GM04504 (cell line): ENCODE data around the gene GATD1.

ENCODE experiments used
- DNase-seq: peaks from one replicate; pipeline ENCODE4 v3.0.0-alpha.2; 2012; ENCODE audit warnings: low read depth

Gene GATD1

DNA sequence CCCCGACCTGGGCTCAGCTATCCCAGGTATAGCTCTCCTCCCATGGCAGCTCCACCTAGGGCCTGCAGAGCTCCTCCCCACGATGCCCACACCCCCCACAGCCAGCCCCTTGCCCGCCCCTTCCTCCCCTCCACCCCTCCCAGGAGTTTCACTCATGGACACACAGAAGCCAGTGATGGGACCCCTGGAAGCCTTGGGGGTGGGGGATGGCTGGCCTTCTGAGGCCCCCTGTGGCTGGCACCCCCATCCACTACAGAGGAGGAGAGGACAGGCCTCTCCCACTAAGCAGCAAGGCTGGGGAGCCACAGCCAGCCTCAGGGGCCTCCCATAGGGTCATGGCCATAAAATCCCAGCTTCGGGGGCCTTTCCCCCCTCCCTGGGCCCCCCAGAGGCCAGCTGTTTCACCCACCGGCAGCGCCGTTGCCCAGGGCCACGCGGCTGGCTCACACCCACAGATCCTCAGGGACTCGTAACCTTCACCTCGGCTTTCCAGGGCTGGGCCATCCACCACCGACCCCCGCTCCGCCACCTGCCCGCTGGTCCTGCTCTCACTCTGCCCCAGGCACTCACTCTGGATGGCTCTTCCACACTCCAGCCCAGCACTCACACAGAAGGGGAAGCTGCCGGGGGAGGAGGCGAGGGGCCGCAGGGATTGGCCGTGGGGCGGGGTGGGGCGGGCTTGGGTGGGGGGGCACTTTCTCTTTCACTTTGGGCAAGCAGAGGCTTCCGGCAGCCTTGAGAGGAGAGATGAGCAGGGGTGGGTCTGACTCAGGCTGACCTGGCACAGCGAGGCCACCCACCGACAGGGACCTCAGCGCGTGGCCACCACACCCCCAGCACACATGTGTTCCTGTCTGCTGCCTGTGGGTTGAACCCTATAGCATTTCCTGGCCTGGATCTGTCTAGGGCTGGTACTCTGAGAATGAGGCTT is 18.6 kb upstream of the GATD1 start:
- peak; percentile 81 for DNase-seq

DNA sequence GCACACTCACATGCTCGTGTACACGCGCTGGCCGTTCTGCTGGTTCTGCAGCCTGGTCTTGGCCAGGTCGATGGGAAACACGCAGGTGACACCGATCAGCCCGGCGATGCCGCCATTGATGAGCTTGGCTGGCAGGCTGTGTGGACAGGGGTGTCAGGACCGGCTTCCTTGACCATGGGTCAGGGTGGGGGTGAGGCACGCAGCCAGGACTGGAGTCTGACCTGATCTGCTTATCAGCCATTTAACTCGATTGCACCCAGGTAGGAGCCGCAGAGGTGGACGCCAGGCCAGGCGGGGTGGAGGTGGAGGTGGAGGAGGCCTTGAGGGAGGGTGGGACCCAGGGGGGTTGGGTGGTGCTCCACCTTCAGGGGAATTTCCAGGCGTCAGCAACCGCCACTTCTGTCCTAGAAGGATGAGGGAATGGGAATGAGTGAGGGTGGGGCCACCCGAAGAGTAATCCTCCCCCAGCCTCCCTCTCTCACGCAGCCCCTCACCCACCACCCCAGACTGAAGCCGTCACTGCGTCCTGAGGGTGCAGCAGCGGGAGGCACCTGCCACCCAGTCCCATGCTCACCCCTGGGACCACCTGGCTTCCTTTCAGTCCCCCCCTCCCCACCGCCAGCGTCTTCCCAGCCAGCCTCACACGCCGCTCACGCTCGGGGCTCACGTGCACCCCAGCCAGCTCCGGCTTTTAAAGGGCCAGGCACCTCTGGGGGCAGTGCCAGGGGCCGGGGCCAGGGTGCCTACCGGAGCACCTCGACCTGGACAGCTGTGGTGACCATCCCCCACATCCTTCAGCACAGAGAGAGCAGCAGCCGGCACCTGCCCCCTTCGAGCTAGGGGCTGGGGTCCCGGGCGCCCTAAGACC is 17.7 kb upstream of the GATD1 start:
- no peak for DNase-seq

DNA sequence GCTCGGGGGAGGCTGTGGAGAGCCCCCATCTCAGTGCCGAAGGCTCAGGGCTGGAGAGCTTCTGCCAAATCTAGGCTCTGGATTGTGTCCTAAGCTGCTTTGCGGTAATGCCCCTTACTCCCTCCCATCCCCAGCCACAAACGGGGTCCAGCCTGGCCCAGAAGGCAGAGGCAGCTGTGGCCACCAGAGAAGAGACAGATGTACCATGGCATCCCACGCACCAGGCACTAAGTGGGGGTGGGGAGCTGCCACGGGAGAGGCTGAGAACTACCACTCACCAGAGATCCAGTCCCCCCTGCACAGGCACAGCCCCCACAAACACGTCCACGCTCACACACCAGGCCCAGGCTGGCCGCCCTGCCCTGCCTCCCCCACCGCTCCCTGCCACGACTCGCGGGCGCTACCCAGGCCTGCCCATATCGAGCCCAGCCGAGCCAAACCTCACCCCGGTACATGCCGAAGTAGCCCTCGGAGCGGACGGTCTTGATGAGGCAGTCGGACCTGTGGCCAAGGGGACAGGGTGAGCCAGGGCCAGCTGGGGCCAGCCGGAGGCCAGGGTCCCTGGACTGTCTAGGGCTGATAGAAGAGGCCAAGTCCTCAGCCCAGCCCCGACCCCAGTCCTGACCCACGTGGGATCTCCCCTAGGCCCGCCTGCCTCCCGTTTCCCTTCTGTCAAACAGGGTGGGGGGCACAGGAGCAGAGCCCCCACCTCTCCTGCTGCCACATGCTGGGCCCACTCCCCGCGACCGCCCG is 16.9 kb upstream of the GATD1 start:
- DNase-seq = no peak

- DNase-seq = no peak
Measured at GRCh38 chr11:793556-793955, 16.3 kb upstream of the GATD1 start.

DNA sequence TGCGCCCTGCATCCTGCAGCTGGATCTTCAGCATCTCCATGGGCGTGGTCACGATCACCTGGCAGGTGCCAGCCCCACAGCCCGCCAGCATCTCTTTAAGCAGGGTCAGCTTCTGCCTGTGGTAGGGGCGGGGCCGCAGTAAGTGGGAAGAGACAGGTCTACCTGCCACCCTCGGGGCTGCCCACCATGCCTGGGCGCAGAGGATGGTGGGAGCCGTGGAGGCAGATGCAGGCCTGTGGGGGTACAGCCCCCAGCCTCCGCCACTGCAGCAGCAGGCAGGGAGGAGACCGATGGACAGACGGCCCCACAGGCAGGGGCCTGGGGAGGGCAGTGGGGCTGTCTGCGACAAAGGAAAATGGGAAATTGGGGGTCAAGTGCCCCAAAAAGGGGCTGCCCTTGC is 15.6 kb upstream of the GATD1 start:
- DNase-seq = no peak

GRCh38 chr11:792535-792821 is 15.2 kb upstream of the GATD1 start:
- DNase-seq = no peak

DNA sequence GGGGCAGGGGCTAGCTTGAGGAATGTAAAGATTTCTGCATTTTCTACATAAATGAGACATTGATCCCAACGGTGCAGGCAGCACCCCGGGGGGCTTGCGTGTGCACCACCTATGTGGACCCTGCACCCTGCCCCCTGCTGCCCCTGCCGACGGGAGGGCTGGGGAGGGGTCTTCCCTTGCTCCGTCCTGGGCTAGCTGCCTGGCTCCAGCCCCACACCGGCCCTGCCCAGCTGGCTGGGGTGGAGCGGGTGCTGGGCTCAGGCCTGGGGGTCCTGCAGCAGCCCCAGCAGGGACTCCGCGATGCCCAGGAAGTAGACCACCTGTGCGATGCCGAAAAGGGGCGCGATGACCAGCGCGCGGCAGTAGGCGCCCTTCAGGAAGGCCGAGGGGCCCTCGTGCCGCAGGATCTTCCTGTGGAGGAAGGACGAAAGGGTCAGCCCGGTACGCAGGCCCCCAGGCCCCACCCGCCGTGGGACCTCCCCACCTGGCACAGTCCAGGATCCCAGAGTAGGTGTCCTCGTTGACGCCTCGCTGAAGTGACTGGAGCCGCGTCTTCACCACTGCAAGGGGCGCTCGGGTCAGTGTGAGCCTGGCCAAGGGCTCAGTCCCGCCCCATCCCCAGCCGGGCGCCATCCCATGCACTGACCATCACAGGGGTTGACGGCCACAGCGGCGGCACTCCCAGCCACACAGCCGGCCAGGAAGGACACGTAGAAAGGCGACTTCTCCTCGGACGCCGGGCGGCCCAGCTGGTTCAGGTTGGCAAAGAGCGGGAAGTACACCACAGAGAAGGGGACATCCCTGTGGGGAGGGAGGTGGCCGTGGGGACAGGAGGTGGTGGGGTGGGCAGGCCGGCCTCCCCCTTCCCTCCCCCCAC is 14.6 kb upstream of the GATD1 start:
- DNase-seq = no peak

- DNase-seq = no peak
Measured at GRCh38 chr11:790721-791564, 13.7 kb upstream of the GATD1 start.

- peak; percentile 29 for DNase-seq
Measured at GRCh38 chr11:789943-790342, 12.7 kb upstream of the GATD1 start, which contains the start of gene CEND1. CEND1 (minus strand) TSS chr11:790090; CDS start chr11:788576, 1,514 bp downstream.

DNA sequence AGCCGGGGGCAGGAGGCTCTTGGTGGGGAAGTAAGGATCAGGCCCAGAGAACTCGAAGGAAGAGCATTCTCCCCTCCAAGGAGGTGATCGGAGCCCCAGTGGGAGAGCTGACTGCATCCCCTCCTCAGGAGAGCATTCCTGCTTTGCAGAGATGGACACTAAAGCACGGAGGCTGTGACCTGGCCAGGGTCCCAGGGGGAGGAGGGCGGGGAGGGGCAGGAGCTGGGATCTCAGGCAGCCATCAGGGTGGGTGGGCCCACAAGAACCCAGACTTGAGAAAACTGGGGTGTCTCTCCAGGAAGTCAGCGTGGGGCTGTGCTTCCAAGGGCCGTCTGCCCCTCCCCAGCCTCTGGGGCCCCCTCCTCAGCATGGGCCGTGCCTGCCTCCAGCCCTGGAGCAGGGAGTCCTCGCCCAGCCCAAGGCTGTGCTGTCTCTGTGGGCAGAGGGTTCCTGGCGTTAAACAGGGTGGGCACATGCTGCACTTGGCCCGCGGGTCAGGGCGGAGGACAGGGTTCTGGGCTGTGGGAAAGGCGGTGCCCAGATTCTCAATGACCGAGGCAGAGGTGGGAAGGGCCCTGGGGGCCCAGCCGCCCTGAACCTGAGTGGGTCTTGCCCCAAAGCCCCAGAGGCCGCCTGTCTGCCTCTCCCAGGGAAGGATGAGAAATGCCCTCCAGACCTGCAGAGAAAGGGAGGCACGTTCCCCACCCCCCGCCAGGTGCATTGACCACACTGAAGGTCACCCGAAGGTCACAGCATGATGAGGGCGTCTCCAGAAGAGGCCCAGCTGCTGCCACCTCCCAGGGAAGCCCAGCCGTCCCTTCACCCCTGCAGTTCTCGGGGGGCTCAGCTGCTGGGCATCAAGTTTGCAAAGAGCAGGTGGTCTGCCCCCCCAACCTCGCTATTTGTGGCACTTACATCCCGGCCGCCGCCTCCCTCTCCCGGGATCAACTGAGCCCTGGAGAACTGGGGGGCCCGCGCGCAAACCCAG is 12.0 kb upstream of the GATD1 start:
- DNase-seq = no peak

GRCh38 chr11:788009-788640 is 10.8 kb upstream of the GATD1 start:
- DNase-seq = no peak

DNA sequence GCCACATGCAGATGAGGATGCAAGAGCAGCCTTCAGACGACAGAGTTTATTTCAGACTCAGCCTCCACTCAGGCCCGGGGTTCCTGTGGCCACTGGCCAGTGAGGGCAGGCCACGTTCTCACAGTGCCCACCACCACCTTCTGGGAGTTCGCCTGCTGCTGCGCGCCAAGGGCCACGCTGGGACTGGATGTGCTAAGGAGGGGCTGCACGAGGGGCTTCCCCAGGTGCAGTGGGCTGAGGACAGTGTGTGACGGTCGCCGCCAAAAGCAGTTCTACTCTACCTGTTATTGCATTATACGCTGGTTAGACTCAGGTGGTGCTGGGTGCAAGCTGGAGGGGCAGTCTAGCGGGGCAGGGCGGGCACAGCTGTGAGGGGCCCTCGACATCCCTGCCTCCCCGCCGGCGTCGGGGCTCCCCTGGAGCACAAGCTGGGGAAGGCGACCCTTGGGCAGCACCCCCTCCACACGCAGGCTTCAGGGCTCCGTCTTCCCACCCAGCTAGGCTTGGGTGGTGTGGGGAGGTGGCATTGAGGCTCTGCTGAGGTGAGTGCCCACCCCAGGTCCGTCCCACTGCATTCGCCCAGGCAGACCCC is 9.9 kb upstream of the GATD1 start:
- DNase-seq = no peak

DNA sequence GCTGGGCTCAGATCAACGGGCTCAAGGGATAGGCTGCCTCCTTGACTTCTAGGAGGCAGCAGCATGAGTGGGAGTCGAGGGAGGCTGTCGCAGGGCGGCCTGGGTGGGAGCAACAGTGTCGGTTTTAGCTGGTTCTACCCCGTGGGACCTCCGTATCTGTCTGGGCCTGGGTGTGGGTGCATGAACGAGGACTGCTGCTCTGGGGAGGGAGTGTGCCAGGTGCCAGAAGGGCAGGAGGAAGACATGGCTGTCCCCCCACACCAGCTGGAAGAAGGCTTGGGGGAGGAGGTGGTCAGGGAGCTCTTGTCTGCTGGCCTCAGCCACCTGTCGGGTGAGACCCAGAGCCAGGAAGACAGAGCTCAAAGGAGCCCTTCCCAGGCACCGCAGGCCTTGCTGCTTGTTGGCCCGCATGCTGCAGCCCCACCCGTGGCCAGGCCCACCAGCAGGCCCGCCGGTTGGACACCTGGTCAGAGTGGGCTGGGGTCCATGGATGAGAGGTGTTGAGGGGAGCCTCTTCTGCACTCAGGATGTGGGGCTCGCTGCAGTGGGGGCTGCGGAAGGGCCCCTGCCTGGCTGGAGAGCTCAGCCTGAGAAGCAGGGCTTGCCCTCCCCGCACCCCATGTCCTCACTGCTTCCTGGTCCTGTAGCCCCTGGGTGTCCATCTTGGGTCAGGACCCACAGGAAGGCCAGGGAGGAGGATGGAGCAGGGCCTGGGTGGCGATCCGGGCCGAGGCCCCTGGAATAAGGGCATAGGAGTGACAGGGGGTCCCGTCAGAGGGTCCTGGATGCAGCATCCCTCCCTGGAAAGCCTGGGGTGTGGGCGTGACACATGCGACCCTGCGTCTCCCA is 9.2 kb upstream of the GATD1 start:
- DNase-seq = no peak

DNA sequence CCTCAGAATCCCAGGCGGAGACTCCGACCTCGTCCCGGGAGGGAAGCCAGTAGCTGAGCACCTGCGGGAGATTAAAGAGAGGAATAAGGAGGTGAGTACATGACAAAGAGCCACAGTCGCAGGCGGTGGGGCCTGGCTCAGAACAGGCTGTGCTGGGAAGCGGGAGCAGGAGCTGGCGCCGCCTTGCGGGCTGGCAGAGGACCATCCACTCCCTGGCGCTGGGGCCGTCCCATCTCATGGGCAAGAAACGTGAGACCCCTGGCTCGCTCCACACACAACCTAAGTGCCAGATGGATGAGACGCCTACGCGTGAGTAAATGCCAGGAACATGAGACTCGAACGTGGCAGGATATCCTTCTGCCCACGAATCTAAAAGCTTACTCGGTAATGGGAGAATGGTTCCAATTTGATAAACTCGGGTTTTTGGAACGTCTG is 6.3 kb upstream of the GATD1 start:
- DNase-seq = peak; percentile 55

DNA sequence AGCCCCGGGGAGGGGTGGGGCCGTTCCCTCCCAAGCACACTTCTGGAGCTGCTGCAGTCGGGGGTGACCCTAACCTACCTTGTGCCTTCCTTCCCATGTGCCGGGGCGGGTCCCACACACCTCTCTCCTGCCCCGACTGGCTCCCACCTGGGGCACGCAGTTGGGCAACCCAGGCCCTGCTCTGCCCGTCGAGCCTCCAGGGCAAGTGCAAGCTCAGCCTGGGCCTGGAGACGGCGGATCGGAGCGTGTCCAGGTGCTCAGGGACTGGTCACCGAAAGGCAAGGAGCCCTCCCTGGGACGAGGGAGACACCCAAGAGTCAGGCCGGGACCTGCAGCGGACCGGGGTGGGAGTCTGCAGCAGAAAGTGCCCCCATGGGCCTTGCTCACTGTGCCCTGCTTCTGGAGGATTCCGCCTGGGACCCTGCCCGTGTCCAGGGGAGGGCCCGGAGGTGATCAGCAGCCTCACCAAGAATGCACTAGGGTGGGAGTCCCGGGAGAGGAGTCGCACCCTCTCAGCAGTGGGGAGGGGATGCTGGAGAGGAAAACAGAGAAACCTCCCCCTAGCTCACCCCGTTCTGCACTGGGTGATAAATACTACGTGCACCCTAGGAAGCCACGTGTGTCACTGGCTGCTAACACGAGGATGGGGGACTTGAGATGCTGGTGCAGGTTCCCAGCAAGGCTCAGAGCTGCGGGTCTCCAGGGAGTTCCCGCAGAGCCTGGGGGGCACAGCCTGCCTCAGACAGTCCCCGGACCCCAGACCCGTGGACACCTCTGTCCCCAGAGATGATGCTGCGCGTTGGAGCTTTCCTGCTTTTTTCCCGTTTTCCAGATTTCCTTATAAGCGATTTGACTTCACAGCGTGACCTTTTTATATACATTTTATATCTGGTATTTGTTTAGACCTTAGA is 5.2 kb upstream of the GATD1 start:
- no peak for DNase-seq

DNA sequence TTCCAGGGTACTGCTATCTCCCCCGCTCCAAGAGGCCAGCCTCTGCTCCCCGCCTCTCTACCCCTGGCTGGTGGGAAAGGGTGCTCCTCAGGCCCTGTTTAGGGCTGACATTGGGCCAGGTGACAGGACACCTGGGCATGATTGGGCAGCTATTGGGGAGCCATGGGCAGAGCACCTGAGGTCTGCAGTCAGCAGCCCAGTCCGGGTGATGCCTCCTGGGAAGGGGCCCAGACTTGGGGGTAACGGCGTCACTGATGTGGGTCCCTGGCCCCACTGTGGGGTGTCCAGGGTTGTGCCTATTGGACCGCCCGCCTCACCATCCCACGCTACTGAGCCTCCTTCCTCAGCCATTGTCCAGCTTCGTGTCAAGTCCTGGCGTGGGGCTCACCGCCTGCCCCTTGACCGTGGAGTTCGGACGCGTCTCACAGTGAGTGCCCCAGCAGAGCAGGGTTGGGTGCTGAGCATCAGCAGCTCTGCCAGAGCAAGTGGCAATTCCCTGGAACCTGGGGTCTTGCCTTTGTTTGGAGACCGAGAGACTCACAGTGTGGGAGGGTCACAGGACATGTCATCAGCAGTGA is 2.8 kb upstream of the GATD1 start:
- DNase-seq = no peak
